ENCODE data around the gene RNF138. TPM values are rescaled to one million over a fixed set of nuclear protein-coding genes. Genes with fewer than 3 reads are reported as not detected.

RNF138 gene
- total and polyA plus RNA-seq, 2 of the 13 experiments (the other 11 are each of a cell fraction or from before 2014, with no cell fraction given): 14.6 to 33.6 TPM

- Histone ChIP-seq H3K9me3 (ENCODE audit: low read length) (no peaks in the 10 kb centered on the region), H3K4me3 (replicated peaks in 1 of 3; ENCODE audit: insufficient read depth in 1 of 3, low read depth in 2 of 3, low read length in 3 of 3) (0 out of 6 replicates have a peak overlapping the region, but pooled peaks of 1 of the 3 experiments have one; percentile 2), H3K4me2 (ENCODE audit: low read depth, low read length) (peak overlapping the region; percentile 49), H3K36me3 (replicated peaks in 1 of 2; ENCODE audit: control insufficient read depth in 1 of 2, insufficient read depth in 2 of 2, low read length in 2 of 2) (no peaks in the 10 kb centered on the region), H3K27me3 (ENCODE audit: control insufficient read depth in 1 of 2, insufficient read depth in 2 of 2, low read length in 2 of 2) (no peaks in the 10 kb centered on the region), H3K79me2 (ENCODE audit: insufficient read depth, low read length) (no peaks in the 10 kb centered on the region), H2AFZ (ENCODE audit: low read length) (no peak overlapping the region), H3K27ac (ENCODE audit: extremely low read length, insufficient read depth, low read length) (peak overlapping the region; percentile 30), H3K9ac (ENCODE audit: insufficient read depth, low read depth, low read length) (0 out of 2 replicates have a peak overlapping the region, but pooled peaks have one; percentile 13), H4K20me1 (ENCODE audit: insufficient read depth, low read length) (no peaks in the 10 kb centered on the region), H3K4me1 (ENCODE audit: insufficient read depth, low read length) (peaks cover 20% of the 10 kb centered on the region)
- 25% methylated on average over 2 of the region's 4 CpGs for WGBS (ENCODE audit: low lambda C conversion rate)
- CTCF ChIA-PET (ENCODE audit: low intra/inter-chr PET ratio, low total read pairs): no interaction called here
- in situ Hi-C loops (cut with HindIII; ENCODE audit: extremely low pct_ligation_motif_present, low pct_unique_long_range_greater_than_20kb) (no loop called here), intact Hi-C loops (cut with micrococcal nuclease; ENCODE audit: unreplicated experiment) (no loop called here)
- POLR2A ChIA-PET: interaction anchor here (0.6 kb wide), 1 partner anchor 333 kb away, joined by 4 read pairs; no protein-coding TSS in a partner anchor
- DNase-seq (ENCODE audit: low spot score): peak; percentile 39
- FAIRE-seq: peak; percentile 51
- no TSS peak for BruUV-seq (replicated peaks)
- peak; percentile 99 for ATAC-seq
- TF ChIP-seq ZNF784 (CRISPR knock-in tag; IDR thresholded peaks at IDR 0.05; ENCODE audit: borderline replicate concordance): no peak
- peak; percentile 55; the same call in 1 of the 2 replicates for TF ChIP-seq ZSCAN21 (CRISPR knock-in tag; IDR thresholded peaks at IDR 0.05; ENCODE audit: borderline replicate concordance)
- no peak; the same call in 1 of the 2 replicates for TF ChIP-seq ZNF768 (CRISPR knock-in tag; IDR thresholded peaks at IDR 0.05)
- no peak for TF ChIP-seq HHEX (CRISPR knock-in tag; IDR thresholded peaks at IDR 0.05)
- no peak for TF ChIP-seq ZNF292 (CRISPR knock-in tag; IDR thresholded peaks at IDR 0.05; ENCODE audit: borderline replicate concordance, low read depth)
- no peak for TF ChIP-seq TBL1XR1 (IDR thresholded peaks at IDR 0.05; ENCODE audit: borderline replicate concordance, low read length, partially characterized antibody)
- TF ChIP-seq ZNF580 (CRISPR knock-in tag; IDR thresholded peaks at IDR 0.05; ENCODE audit: borderline replicate concordance, low read depth): no peak
- no peak for TF ChIP-seq TFE3 (CRISPR knock-in tag; IDR thresholded peaks at IDR 0.05)
- TF ChIP-seq SALL1 (CRISPR knock-in tag; IDR thresholded peaks at IDR 0.05): peak; percentile 34; the same call in 1 of the 2 replicates
- TF ChIP-seq CEBPB (IDR thresholded peaks at IDR 0.05; ENCODE audit: borderline replicate concordance, low read depth, low read length): peak; percentile 72
- TF ChIP-seq ZNF251 (CRISPR knock-in tag; IDR thresholded peaks at IDR 0.05): no peak
- TF ChIP-seq HMGXB4 (CRISPR knock-in tag; IDR thresholded peaks at IDR 0.05; ENCODE audit: borderline replicate concordance in 1 of 2, low read depth in 1 of 2): no peak
- TF ChIP-seq GTF3A (CRISPR knock-in tag; conservative IDR thresholded peaks at IDR 0.05): no peak
- TF ChIP-seq ZFP36 (IDR thresholded peaks at IDR 0.05; ENCODE audit: borderline replicate concordance, low read depth, low read length, partially characterized antibody): no peak
- TF ChIP-seq ZNF780A (CRISPR knock-in tag; IDR thresholded peaks at IDR 0.05): no peak
- no peak for TF ChIP-seq NCOA5 (CRISPR knock-in tag; IDR thresholded peaks at IDR 0.05)
- peak; percentile 69 for TF ChIP-seq RFX3 (CRISPR knock-in tag; IDR thresholded peaks at IDR 0.05)
- no peak for TF ChIP-seq ZBTB21 (CRISPR knock-in tag; IDR thresholded peaks at IDR 0.05)
- no peak for TF ChIP-seq MTERF4 (CRISPR knock-in tag; IDR thresholded peaks at IDR 0.05)
- TF ChIP-seq CCDC6 (CRISPR knock-in tag; IDR thresholded peaks at IDR 0.05): no peak
Measured at GRCh38 chr18:32048507-32049091, 43.1 kb upstream of the RNF138 start.
